Ecto neural progenitor cell (in vitro differentiated cells): ENCODE measurements around the gene PCDH1.
A peak's percentile ranks its signal among the peaks of the same experiment; 100 is the strongest.

Experiments
- DNase-seq: peaks from one replicate; pipeline ENCODE4 v3.0.0-alpha.2; 2018; ENCODE audit warnings: low spot score

The PCDH1 gene

DNA sequence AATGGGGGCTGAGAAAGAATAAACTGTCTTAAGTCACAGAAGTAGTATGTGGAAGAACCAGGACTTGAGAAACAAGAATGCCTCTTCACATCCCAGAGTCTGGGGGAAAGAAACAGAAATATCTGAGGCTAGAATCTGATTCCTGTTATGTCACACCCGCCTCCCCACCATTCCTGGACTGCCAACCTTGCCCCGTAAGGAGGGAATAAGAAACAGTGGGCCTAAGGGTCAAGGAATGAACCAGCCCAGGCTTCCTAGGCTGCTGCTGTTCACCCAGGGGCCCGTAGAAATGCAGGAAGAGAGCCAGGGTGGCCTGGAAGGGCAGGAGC is 4.3 kb downstream of the PCDH1 start:
- DNase-seq, result no peak

DNA sequence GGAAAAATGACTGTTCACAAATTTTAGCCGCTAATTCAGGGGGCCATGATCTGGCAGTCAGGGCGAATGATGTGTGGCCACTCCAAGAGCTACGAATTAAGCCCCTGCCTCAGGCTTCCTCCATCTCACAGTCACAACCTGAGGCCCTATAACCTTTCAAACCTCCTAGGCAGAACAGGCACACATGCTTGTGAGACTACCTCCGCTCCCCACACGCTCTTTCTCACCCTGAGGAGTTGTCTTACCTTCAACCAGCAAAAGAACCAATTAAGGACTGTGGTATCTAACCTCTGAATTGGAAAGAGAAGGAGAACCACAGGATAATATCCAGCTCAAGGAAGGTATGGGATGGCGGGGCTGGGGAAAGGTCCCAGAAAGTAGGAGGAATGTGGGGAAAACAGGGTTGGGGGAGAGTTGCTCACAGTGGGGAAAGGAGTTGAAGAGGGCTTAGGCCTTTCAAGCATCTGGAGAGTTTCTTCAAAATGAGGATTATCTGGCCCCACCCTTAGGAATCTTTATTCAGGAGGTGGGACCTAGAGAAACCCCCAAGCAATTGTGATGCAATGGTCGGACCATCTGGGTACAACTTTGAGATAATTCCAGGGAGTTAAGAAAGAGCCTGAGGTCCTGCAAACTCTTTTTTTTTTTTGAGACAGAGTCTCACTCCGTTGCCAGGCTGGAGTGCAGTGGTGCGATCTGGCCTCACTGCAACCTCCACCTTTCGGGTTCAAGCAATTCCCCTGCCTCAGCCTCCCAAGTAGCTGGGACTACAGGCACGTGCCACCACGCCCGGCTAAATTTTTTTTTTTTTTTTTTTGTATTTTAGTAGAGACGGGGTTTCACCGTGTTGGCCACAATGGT is 5.5 kb downstream of the PCDH1 start:
- DNase-seq, result peak; percentile 58

DNA sequence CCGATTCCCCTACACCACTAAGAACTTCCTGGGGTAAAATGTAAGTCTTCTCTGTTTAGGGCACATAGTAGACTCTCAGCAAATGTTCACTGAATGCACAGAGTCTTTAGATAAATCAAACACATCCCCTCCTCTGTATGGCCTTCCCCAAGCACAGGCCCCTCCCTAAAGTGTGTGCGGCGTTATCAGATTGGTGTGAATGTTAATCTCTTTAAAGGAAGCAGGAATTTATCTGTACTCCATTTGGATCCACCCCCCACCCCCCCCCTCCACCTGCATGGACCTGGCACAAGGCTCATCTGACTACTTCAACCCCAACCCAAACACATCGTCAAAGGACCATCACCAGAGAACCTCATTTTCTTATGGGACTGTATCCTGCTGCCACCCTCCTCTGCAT is 6.3 kb downstream of the PCDH1 start:
- peak; percentile 36 for DNase-seq

DNA sequence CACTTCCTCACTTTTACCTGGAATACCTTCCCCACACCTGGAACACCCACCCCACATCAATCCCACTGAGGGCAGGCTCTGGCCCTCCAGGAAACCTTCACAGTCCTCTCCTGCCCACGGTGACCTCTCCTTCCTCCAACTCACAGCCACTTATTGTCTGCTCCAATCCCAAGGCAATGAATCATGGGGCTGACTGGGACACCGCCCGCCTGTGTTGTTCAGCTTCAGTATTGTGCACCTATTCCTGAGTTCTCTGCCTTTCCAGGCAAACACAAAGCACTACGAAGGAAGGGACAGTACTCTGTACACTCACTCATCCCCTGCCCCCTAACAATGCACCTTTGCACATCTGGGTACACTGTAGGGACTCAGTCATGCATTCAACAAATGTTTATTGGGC is 7.3 kb downstream of the PCDH1 start:
- DNase-seq, result peak; percentile 21

DNA sequence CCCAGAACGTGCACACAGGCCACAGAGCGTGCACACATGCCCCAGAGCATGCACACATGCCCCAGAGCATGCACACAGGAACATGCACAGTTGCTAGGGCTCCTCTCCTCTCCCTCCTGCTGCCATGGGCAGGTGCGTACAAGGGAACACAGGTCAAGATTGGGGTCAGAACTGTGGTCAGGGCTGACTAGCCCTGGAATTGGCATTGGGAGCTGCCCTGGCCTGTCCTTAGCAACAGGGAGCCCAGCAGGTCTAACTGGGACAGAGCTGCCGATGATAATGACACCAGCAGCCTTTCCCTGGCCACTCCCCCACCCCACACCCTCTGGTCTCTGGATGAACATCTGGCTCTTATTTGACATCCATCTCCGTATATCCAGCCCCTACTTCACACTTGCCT is 8.0 kb downstream of the PCDH1 start:
- DNase-seq, result peak; percentile 45

DNA sequence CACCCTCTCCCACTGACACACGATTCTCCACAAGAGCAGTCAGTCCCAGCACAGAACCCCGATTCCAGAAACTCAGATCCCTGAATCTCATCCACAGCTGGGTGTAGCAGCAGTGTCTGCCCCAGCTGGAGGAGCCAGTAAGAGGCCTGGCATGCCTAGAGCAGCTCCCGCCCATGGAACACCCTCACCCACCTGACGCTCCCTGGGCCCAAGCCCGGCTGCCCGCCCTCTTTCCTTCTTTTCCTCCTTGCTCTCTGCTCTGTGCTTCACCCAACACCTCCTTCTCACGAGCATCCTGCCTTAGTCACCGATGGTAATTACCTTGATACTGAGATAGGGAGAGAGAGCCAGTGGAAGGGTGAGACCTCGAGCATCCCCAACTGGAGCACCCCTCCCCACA is 8.7 kb downstream of the PCDH1 start:
- DNase-seq, result no peak

DNA sequence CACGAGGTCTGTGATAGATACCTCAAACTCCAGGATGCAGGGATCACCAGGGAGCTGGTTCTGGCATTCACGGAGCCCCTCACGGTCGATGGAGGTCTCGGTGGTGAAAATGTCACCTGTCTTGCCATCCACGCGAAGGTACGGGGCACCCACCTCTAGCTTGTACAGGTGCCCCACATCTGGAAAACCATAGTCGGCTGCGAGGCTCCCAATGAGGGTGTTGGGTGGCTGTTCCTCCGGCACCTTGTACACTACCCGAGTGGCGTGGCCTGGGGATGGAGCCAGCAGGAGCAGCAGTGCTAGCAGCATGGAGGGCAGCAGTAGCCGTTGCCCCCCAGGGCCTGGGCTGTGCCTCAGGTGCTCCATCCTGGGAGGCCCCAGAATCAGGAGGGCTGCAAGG is 9.2 kb downstream of the PCDH1 start:
- DNase-seq, result peak; percentile 31

DNA sequence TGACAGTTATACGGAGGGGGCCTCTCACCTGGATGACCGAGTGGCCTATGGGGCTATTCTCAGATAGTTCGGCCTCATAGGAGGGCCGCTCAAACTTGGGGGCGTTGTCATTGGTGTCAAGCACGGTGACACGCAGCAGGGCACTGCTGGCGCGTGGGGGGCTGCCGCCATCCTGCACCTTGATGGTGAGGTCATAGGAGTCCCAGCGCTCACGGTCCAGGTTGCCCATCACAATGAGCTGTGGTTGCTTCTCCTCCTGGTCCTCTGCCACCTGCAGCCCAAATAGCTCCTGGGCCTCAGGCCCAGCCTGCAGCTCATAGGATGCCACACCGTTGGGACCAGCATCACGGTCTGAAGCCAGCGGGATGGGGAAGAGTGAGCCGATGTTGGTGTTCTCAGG is 9.7 kb downstream of the PCDH1 start:
- no peak for DNase-seq

DNA sequence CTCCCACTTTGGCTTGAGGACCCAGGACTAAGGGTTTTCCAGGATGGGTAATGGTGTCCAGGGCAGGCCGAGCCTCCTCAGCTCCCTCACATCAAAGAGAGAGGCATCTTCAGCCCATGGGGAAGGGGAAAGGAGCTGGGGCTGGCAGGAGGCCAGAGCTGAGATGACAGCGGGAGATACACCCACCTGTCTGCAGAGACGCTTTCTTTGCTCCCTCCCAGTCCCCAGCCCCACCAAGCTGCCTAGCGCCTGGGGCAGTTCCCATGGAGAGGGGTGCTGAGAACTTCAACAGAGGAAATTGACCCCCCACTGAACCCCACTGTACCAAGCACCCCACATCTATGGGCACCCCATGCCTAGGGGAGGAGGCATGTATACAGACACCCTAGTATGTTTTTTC is 10.6 kb downstream of the PCDH1 start:
- DNase-seq, result no peak

DNA sequence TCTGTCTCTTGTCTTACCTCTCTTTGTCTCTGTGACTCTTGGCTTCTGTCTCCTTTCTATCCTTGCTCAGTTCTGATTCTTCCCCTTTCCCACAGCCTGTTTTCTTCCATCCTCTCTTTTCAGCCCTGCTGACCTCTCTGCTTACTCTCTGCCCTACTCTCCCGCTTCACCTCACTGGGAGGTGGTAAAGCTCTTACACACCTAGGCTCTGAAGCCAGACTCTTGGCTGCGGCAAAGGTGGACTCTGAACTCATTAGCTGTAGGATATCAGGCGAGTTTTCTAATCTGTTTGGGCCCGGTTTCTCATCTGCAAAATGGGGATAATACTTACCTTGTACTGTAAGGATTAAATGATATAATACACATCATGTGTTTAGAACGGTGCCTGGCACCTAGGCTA is 11.1 kb downstream of the PCDH1 start:
- DNase-seq, result no peak

DNA sequence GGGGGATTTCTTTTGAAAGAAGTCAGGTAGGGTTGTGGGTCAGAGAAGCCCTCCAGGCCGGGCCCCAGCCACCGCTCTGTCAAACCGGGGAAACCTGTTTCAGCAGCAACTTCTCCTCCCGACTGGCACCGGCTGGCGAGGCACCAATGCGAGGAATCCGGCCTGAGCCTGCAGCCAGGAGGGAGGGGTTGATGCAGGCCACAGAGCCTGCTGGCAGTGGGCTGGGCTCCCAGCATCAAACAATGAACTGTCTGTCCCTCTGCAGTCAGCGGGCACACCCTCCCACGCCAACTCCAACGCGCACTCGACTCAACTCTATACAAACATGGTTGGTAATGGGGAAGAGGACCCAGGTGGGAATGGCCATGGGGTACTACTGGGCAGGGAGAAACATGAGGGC is 12.1 kb downstream of the PCDH1 start:
- DNase-seq, result no peak

DNA sequence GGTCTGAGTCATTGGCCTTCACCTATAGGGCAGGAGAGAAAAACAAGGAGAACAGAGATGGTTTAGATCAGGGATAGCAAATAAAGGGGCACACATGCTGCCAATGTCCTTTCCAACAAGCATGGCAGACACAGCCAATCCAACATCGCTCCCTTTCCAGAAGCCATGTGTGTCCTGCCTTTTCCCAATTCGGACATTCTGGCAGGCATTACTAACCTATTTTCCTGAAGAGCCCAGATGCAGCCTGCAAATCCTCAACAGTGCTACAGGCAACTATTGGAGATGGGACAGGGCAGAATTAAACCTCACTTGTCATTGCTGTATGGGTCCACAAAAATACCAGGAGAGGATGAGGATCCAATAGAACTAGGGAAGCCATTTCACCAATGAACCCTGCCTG is 12.8 kb downstream of the PCDH1 start:
- no peak for DNase-seq

DNA sequence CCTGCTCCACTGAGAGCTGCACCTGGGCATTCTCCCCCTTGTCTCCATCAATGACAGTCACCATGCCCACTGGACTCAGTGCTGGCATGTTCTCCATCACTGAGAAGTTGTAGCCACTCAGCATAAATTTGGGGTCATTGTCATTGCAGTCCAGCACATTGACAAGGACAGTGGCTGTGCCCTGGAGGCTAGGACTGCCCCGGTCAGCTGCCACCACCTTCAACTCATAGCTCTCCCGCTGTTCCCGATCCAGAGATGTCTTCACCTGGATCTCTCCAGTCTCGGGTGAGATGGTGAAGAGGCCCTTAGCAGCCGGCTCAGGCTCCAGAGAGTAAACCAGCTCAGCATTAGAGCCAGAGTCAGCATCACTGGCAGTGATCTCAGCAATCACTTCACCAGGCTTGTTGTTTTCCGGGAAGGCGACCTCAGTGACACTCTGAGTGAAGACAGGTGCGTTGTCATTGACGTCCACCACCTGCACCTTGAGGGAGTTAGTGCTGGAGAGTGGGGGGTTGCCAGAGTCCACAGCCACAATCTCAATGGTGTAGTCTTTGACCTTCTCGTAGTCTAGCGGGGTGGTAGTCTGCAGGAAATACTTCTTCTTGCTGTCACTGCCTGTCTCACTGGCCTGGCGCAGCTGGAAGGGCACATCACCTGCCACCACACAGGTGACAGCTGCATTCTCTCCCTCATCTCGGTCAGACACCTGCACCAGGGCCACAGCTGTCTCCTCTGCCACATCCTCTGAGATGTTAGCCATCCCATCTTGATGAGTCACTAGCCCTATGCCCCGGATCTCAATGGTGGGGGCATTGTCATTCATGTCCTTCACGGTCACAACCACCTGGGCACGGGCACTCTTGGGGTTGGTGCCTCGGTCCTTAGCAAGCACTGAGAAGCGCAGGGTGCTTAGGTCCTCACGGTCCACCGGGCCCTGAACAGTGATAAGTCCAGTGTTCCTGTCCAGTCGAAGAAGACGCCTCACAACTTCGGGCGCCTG is 13.5 kb downstream of the PCDH1 start:
- DNase-seq, result no peak

DNA sequence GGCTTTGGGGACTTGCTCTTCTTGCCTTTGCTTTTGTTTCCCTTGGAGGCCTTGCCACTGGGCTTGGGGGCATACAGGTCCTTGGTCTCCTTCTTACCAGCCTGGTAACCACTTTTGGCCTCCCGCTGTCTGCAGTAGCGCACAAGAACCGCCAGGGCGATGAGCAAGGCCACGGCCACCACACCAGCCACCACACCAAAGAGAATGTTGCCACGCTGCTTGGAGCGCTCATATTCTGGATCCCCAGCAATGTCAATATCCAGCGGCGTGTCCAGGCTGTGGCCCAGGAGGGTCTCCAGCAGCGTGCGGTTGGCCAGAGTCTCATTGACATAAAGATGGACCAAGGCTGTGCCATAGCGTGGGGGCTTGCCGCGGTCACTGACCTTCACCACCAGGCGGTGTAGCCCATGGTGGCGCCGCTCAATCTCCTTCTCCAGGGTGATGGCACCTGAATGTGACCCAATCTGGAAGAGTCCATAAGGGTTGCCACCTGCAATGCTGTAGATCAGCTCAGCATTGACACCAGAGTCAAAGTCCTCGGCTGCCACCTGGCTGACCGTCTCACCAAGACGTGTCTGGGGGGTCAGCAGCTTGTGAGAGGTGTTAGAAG is 14.5 kb downstream of the PCDH1 start:
- DNase-seq, result no peak

DNA sequence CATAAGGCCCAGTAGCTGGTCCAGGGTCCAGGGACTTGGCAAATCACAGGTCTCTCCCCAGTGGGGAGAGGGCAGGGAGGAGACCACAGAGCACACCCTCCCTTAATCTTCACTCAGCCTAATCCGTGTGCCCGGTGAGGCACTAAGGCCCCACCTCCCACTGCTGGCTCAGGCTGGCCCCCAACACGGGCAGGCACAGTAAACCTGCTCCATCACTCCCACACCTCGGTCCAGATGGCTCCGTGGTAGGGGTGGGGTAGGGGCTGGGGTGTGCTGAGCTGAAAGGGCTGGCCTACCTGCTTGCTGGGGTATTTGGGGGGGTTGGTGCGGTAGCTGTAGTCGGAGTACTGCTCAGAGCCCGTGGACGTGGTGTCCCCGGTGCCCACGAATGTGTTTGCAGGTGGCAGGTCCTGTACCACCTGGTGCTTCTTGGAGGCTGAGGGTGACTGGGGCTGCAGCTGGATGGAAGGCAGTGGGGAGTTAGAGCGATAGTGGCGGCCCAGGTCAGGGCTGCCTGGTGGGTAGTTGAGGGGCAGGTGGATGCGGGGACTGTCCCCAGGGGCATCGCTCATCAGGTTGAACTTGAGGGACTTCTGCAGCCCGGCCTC is 15.2 kb downstream of the PCDH1 start:
- DNase-seq, result no peak

DNA sequence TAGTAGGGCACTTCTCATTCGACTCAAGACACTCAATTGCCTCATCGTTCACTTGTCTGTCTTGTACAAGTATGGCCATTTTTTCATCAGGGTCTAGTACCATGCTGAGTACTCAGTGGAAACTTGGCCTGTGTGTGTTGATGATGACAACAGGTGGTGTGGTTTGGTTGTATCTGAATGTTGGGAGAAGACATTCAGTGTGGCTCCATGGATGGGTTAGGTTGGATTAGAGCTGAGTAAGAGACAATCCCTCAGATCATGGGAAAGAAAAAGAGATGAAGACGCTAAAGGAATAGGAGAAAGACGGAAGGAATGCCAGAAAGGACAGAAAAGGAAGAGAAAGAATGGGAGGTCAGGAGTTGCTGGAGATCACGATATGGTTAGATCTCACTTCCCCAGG is 17.0 kb downstream of the PCDH1 start:
- no peak for DNase-seq

DNA sequence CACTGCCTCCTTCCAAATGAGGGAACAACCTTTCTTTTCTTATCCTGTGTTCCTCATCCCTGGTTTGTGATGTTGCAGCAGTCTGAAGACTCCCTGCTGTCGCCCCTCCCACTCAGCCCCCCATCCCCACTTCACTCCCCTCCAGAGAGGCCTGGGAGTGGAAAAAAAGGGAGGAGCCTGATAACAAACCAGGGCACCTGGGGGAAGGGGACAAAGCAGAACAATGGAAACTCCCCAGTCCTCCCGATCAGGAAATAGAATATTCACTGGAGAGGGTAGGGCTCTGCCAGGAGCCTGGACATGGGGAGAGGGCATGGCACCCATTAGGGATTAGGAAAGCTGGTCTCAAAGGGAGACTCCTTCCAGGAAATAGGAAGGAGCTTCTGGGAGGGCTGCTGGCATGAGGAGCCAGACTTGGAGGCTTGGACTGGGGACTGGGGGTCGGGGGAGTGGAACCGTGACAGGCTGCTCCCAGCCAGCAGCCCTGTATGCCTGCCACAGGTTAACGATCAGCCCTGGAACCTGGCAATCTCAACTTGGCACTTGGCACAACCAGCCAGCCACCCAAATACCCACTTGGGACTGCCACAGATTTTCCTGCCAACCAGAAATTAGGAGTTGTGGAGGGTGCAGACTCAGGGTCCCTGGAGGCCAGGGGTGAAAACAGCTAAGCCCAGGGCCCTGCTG is 20.0 kb downstream of the PCDH1 start:
- no peak for DNase-seq

DNA sequence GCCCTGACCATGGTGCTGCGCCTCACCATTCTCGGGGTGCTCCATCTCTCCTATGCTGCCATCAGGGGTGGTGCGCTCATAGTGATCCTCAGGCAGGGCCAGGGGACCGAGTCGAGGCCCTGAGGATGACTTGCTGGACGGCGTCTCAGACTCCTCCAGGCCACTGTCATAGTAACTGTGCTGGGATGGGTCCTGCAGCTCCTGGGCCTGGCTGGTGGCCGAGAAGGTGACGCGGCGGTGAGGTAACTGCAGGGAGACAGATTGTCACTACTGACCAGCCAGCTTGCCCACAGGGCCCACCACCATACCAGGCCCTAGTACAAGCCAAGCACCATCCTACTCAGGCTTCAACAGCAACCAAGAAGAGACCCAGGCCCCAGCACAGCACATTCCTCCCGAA is 21.0 kb downstream of the PCDH1 start:
- no peak for DNase-seq

DNA sequence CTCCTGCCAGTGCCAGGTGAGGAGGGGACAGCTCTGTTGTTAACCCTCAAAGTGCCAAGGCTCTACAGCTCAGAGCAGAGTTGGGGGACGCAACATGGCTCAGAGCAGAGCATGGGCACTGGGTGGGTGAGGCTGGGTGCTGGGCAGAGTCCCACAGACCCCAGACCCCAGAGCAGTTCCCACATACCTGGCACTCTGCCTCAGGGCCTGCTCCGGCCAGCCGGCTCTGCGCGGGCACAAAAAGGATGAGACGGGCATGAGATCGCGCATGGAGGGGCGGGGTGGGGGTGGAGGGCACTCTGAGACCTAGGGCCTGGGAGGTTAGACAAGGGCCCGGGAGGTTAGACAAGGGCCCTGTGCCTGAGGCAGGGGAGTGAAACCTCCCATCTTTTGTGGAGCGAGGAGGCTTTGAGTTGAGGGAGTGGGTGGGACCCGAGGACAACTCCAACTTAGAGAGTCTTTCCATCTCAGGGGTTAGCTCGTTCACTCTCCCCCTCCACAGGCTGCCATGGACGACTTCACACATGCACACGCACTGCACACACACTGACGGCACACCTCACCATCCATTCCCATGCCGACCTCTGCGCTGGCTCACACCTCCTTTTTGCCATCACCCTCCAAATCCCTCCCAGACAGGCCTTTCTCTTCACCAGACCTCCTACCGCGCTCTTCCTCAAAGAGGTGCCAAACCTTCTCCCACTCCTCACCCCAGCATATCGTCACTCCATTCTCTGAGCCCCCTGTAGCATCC is 22.0 kb downstream of the PCDH1 start:
- no peak for DNase-seq

DNA sequence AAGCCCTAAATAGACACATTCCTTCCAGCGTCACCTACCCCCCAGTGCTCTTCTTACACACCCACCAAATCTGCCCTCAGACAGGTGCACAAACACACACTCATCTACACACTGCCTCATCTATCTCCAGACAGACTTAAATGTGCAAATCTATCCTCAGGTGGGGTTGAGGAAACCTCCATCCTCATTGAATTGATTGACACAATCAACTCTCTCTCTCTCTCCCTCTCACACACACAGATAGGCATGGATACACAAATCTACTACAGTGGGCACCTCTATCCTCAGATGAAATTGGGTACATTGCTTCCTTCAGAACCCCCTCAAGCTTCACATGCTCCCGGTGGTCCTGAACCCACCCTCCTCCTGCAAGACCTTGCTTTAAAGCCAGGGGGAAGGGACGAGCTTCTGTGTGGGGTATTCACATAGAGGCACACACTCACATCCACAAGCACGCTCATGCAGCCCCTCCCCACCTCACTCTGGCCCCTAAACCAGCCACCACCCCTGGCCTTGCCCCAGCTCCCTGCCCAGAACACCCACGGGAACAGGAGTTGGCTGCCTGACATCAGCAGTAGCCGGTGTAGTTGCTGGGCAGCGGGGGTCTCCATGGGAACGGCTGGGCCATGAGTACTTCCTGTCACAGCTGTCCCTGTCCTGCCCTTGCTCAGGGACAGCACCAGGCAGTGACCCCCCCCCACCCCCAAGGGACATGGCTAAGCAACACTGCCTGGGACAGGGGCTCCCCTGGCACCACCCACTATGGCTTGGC is 22.8 kb downstream of the PCDH1 start:
- DNase-seq, result no peak
